GM12878 (cell line): ENCODE data around the gene AMPH. TPM values are rescaled to one million over a fixed set of nuclear protein-coding genes. Genes with fewer than 3 reads are reported as not detected.

Source experiments
- ATAC-seq: fragments of 200-7000 bp; cut with Tn5 transposase; 3 replicates; pipeline ENCODE4 v1.9.1; 2020; ENCODE audit warnings: mild to moderate bottlenecking, moderate library complexity
- BruUV-seq: library from RNA; stranded (reverse); fragments of 400-500 nt; replicated peaks from 2 replicates; lab custom pipeline; 2021; lab: Mats Ljungman, UMichigan
- CTCF ChIA-PET: fragments of 300-600 bp; sonication (Branson Sonifier 250); formaldehyde crosslinking; extraction: SDS; loops from one replicate; lab custom pipeline; 2021; ENCODE audit warnings: inconsistent platforms; lab: Yijun Ruan, JAX
- POLR2A ChIA-PET: fragments of 350-600 bp; formaldehyde crosslinking; extraction: SDS; loops from one replicate; lab custom pipeline; 2021; ENCODE audit warnings: inconsistent platforms; lab: Charles Lee
- RAD21 ChIA-PET: fragments of 300-600 bp; sonication (Branson Sonifier 250); formaldehyde crosslinking; loops from one replicate; lab custom pipeline; 2023; ENCODE audit warnings: antibody characterized with exemption; ENCODE audit not compliant: unreplicated experiment; lab: Charles Lee
- SMC1A ChIA-PET: fragments of 300-600 bp; sonication (Branson Sonifier 250); formaldehyde crosslinking; loops from one replicate; lab custom pipeline; 2023; ENCODE audit not compliant: unreplicated experiment, uncharacterized antibody; lab: Charles Lee
- DNase-seq: peaks from one replicate; pipeline ENCODE4 v3.0.0-alpha.2; 2011; ENCODE audit warnings: low read depth, low spot score
- FAIRE-seq: peaks from 3 replicates; lab custom pipeline; 2011; peaks lifted over from hg19 to GRCh38; lab: Jason Lieb, UNC
- H2AFZ ChIP-seq: 2 replicates; pipeline ENCODE4 v1.6.0; 2011; ENCODE audit warnings: low read depth, low read length, control low read depth; ENCODE audit not compliant: control insufficient read depth
- H3K27ac ChIP-seq: 2 replicates; pipeline ENCODE4 v1.5.1; 2011; ENCODE audit warnings: control low read depth; ENCODE audit not compliant: control insufficient read depth, insufficient read depth
- H3K27me3 ChIP-seq, 2 experiments: replicated peaks in 1 of 2; 2 replicates each; pipeline versions ENCODE4 v1.6.0 to v1.6.1; 2011; ENCODE audit warnings: low read length in 1 of 2; ENCODE audit not compliant: control insufficient read depth in 2 of 2, insufficient read depth in 2 of 2
- H3K36me3 ChIP-seq, 2 experiments: 2 replicates each; pipeline ENCODE4 v1.5.1; 2011; ENCODE audit warnings: low read length in 1 of 2; ENCODE audit not compliant: control insufficient read depth in 2 of 2, insufficient read depth in 2 of 2
- H3K4me1 ChIP-seq: 2 replicates; pipeline ENCODE4 v1.6.1; 2011; ENCODE audit warnings: mild to moderate bottlenecking, low read length, moderate library complexity, mixed read lengths; ENCODE audit not compliant: control insufficient read depth, insufficient read depth
- H3K4me2 ChIP-seq: 2 replicates; pipeline ENCODE4 v1.6.0; 2011; ENCODE audit warnings: control low read depth; ENCODE audit not compliant: control insufficient read depth, insufficient read depth
- H3K4me3 ChIP-seq: fragments of 200-600 bp; sonication (generic); 2 replicates; pipeline ENCODE4 v1.5.1; 2016
- H3K79me2 ChIP-seq: 2 replicates; pipeline ENCODE4 v1.6.0; 2011; ENCODE audit warnings: low read length; ENCODE audit not compliant: control insufficient read depth, insufficient read depth
- H3K9ac ChIP-seq: 2 replicates; pipeline ENCODE4 v1.8.0; 2011; ENCODE audit warnings: low read length, control low read depth, mixed read lengths; ENCODE audit not compliant: control insufficient read depth, insufficient read depth
- H3K9me3 ChIP-seq: replicated peaks from 3 replicates; pipeline ENCODE4 v1.5.1; 2011; ENCODE audit warnings: mild to moderate bottlenecking, low read length; ENCODE audit not compliant: control insufficient read depth, insufficient read depth
- H4K20me1 ChIP-seq: 2 replicates; pipeline ENCODE4 v1.6.0; 2011; ENCODE audit not compliant: control insufficient read depth, insufficient read depth
- CREB1 ChIP-seq: IDR thresholded peaks from 2 replicates; pipeline ENCODE4 v1.6.1; 2012; ENCODE audit warnings: low read depth, mild to moderate bottlenecking, inconsistent platforms
- LARP7 ChIP-seq: fragments of 450-650 bp; IDR thresholded peaks from 2 replicates; pipeline ENCODE4 v1.6.1; 2017; ENCODE audit warnings: mild to moderate bottlenecking
- POLR2A ChIP-seq: IDR thresholded peaks from 2 replicates; pipeline ENCODE4 v1.6.1; 2011; ENCODE audit warnings: low read depth, mild to moderate bottlenecking, low read length
- RAD21 ChIP-seq: IDR thresholded peaks from 2 replicates; pipeline ENCODE4 v1.6.1; 2011; ENCODE audit warnings: mild to moderate bottlenecking, low read depth, low read length, moderate library complexity; ENCODE audit not compliant: insufficient read depth
- RBBP5 ChIP-seq: fragments of 200-600 bp; sonication (generic); conservative IDR thresholded peaks from 2 replicates; pipeline ENCODE4 v1.6.1; 2016
- RELB ChIP-seq: fragments of 450-650 bp; IDR thresholded peaks from 2 replicates; pipeline ENCODE4 v1.6.1; 2017; ENCODE audit warnings: low read depth, mild to moderate bottlenecking, moderate library complexity
- USF2 ChIP-seq: IDR thresholded peaks from 2 replicates; pipeline ENCODE4 v1.6.1; 2011; ENCODE audit warnings: low read depth, low read length, improper control_type of control experiment, borderline replicate concordance
- WGBS: methylation state at CpG from one replicate; pipeline ENCODE4 v1.1.6; 2016; ENCODE audit warnings: low lambda C conversion rate; ENCODE audit not compliant: insufficient replicate concordance, insufficient coverage; ENCODE audit errors: missing lambda C conversion rate; 5-methylcytosine and 5-hydroxymethylcytosine counted together
- in situ Hi-C: fragments of 300-500 bp; cut with MboI; formaldehyde crosslinking; loops from 9 replicates; pipeline ENCODE4 v1.14.3; 2018; ENCODE audit warnings: mixed read lengths
- intact Hi-C: fragments of 100-400 bp; cut with micrococcal nuclease; formaldehyde crosslinking; loops from one replicate; pipeline ENCODE4 v1.14.2; 2022; ENCODE audit not compliant: unreplicated experiment
- polyA plus RNA-seq, 11 experiments: library from polyadenylated mRNA; depleted of rRNA in 4 of 11; unstranded in 6 of 11; stranded (reverse) in 5 of 11; fragments of >200 nt; fragmentation: Nextera tagmentation in 4 of 11; fragmentation: Illumina TruSeq in 1 of 11; extraction: Ambion mirVana in 4 of 11; extraction: Trizol in 1 of 11; gene quantifications; 1 replicate in 1 of 11; 2 replicates in 10 of 11; pipeline versions ENCODE4 v1.2.1 to v1.2.3, GENCODE V29; 2011 to 2016; ENCODE audit warnings: inconsistent platforms in 2 of 11, missing spikeins in 2 of 11, low read depth in 1 of 11
- total RNA-seq, 4 experiments: library from RNA; depleted of rRNA in 3 of 4; stranded (reverse); fragments of >200 nt in 3 of 4; fragmentation: Illumina TruSeq in 1 of 4; extraction: Trizol in 1 of 4; gene quantifications; 2 replicates each; pipeline versions ENCODE4 v1.2.1 to v1.2.3, GENCODE V29; 2013 to 2021
- TF ChIP-seq, protein P1 (sequence below): fragments of 450-650 bp; IDR thresholded peaks from 2 replicates; pipeline ENCODE4 v1.6.1; 2018; ENCODE audit warnings: mild to moderate bottlenecking, low read depth, moderate library complexity; ENCODE audit not compliant: partially characterized antibody
- TF ChIP-seq, protein P2 (sequence below): fragments of 450-650 bp; IDR thresholded peaks from 2 replicates; pipeline ENCODE4 v1.6.1; 2016; ENCODE audit warnings: mild to moderate bottlenecking
- TF ChIP-seq, protein P3 (sequence below): fragments of 450-650 bp; IDR thresholded peaks from 2 replicates; pipeline ENCODE4 v1.6.1; 2017; ENCODE audit warnings: mild to moderate bottlenecking, moderate library complexity

Gene AMPH
- total and polyA plus RNA-seq, 10 of the 15 experiments (the other 5 are each of a cell fraction or from before 2014, with no cell fraction given), result 0.03 to 0.24 (median 0.08) TPM; not detected in 2

DNA sequence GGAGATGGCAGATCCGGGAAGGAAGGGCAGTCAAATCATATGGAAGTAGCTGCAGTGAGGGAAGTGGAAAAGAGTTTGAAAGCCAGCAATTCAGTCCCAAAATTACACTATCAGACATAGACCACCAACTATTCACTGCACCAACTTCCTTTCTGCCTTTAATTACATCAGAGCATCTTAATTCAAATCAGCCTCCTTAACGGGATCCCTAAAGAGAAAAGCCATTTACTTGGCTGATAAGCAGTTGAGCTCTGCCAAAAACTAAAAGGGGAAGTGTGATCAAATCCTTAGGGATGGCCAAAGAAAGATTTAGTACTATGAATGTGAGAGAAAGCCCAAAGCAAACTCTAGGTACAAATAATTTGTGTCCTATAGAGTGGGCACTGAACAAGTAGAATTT lies 110.4 kb downstream of the AMPH start (continued):
- TF ChIP-seq RAD21 (no peak), RBBP5 (no peak)

DNA sequence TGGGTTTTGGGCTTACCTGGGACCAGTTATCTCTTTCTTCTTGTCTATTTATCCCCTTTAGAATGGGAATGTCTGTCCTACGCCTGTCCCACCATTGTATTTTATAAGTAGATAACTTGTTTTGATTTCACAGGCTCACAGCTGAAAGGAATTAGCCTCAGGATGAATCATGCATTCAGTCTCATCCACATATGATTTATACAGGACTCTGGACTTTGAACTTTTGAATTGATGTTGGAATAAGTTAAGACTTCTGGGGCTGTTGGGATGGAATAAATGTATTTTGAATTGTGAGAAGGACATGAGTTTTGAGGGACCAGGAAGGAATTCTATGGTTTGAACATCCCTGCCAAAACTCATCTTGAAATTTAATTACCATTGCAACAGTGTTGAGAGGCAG lies 112.6 kb downstream of the AMPH start:
- Histone ChIP-seq H3K4me1 (no peaks in the 10 kb centered on the region), H3K4me2 (no peak overlapping the region), H3K79me2 (no peaks in the 10 kb centered on the region), H3K4me3 (no peak overlapping the region), H3K36me3 (no peaks in the 10 kb centered on the region), H4K20me1 (no peaks in the 10 kb centered on the region), H3K9ac (no peak overlapping the region), H2AFZ (no peak overlapping the region), H3K27ac (no peak overlapping the region), H3K27me3 (no peaks in the 10 kb centered on the region; a peak in 1 of 4 replicates), H3K9me3 (no peaks in the 10 kb centered on the region; the same call in 2 of the 3 replicates)
- CTCF ChIA-PET, result interaction anchor here (1.2 kb wide), 1 partner anchor 119 kb away, joined by 3 read pairs; no protein-coding TSS in a partner anchor
- 0% methylated on average over 1 of the region's 1 CpG for WGBS
- SMC1A ChIA-PET, result no interaction called here
- DNase-seq (no peak), ATAC-seq (no peak), FAIRE-seq (no peak)
- intact Hi-C loops, result no loop called here
- BruUV-seq, result no TSS peak
- RAD21 ChIA-PET, result no interaction called here
- POLR2A ChIA-PET, result no interaction called here
- in situ Hi-C loops, result no loop called here
- no peak for TF ChIP-seq RELB
- TF ChIP-seq, protein P1, sequence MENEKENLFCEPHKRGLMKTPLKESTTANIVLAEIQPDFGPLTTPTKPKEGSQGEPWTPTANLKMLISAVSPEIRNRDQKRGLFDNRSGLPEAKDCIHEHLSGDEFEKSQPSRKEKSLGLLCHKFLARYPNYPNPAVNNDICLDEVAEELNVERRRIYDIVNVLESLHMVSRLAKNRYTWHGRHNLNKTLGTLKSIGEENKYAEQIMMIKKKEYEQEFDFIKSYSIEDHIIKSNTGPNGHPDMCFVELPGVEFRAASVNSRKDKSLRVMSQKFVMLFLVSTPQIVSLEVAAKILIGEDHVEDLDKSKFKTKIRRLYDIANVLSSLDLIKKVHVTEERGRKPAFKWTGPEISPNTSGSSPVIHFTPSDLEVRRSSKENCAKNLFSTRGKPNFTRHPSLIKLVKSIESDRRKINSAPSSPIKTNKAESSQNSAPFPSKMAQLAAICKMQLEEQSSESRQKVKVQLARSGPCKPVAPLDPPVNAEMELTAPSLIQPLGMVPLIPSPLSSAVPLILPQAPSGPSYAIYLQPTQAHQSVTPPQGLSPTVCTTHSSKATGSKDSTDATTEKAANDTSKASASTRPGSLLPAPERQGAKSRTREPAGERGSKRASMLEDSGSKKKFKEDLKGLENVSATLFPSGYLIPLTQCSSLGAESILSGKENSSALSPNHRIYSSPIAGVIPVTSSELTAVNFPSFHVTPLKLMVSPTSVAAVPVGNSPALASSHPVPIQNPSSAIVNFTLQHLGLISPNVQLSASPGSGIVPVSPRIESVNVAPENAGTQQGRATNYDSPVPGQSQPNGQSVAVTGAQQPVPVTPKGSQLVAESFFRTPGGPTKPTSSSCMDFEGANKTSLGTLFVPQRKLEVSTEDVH, result no peak
- no peak for TF ChIP-seq CREB1
- no peak for TF ChIP-seq USF2
- TF ChIP-seq, protein P2, sequence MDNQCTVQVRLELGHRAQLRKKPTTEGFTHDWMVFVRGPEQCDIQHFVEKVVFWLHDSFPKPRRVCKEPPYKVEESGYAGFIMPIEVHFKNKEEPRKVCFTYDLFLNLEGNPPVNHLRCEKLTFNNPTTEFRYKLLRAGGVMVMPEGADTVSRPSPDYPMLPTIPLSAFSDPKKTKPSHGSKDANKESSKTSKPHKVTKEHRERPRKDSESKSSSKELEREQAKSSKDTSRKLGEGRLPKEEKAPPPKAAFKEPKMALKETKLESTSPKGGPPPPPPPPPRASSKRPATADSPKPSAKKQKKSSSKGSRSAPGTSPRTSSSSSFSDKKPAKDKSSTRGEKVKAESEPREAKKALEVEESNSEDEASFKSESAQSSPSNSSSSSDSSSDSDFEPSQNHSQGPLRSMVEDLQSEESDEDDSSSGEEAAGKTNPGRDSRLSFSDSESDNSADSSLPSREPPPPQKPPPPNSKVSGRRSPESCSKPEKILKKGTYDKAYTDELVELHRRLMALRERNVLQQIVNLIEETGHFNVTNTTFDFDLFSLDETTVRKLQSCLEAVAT, result no peak
- no peak for TF ChIP-seq LARP7
- no peak for TF ChIP-seq POLR2A
- TF ChIP-seq, protein P3, sequence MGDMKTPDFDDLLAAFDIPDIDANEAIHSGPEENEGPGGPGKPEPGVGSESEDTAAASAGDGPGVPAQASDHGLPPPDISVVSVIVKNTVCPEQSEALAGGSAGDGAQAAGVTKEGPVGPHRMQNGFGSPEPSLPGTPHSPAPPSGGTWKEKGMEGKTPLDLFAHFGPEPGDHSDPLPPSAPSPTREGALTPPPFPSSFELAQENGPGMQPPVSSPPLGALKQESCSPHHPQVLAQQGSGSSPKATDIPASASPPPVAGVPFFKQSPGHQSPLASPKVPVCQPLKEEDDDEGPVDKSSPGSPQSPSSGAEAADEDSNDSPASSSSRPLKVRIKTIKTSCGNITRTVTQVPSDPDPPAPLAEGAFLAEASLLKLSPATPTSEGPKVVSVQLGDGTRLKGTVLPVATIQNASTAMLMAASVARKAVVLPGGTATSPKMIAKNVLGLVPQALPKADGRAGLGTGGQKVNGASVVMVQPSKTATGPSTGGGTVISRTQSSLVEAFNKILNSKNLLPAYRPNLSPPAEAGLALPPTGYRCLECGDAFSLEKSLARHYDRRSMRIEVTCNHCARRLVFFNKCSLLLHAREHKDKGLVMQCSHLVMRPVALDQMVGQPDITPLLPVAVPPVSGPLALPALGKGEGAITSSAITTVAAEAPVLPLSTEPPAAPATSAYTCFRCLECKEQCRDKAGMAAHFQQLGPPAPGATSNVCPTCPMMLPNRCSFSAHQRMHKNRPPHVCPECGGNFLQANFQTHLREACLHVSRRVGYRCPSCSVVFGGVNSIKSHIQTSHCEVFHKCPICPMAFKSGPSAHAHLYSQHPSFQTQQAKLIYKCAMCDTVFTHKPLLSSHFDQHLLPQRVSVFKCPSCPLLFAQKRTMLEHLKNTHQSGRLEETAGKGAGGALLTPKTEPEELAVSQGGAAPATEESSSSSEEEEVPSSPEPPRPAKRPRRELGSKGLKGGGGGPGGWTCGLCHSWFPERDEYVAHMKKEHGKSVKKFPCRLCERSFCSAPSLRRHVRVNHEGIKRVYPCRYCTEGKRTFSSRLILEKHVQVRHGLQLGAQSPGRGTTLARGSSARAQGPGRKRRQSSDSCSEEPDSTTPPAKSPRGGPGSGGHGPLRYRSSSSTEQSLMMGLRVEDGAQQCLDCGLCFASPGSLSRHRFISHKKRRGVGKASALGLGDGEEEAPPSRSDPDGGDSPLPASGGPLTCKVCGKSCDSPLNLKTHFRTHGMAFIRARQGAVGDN, result no peak
